Measurements from ENCODE around the gene APOL6. TPM values are rescaled to one million over a fixed set of nuclear protein-coding genes. Genes with fewer than 3 reads are reported as not detected.

APOL6 gene
- total and polyA plus RNA-seq, 8 donors: 3.9 to 21.5 (median 8.7) TPM

- Histone ChIP-seq H3K9me3 (no peaks in the 10 kb centered on the region), H3K27ac (no peak overlapping the region), H3K4me3 (no peak overlapping the region), H3K4me1 (no peaks in the 10 kb centered on the region), H3K36me3 (no peaks in the 10 kb centered on the region), H3K27me3 (no peaks in the 10 kb centered on the region)
- TF ChIP-seq EP300 (IDR thresholded peaks at IDR 0.05) (no peak), POLR2A (IDR thresholded peaks at IDR 0.05) (no peak), CTCF (IDR thresholded peaks at IDR 0.05) (no peak), POLR2AphosphoS5 (IDR thresholded peaks at IDR 0.05) (no peak)
- intact Hi-C loops (cut with DNase I; ENCODE audit: low total_unique reads): no loop called here
- no peak for DNase-seq
Measured at GRCh38 chr22:35684732-35685131, 36.5 kb downstream of the APOL6 start.

- Histone ChIP-seq H3K4me3 (no peak overlapping the region), H3K27ac (no peak overlapping the region), H3K36me3 (no peaks in the 10 kb centered on the region), H3K9me3 (no peaks in the 10 kb centered on the region), H3K4me1 (no peaks in the 10 kb centered on the region), H3K27me3 (no peaks in the 10 kb centered on the region)
- DNase-seq: no peak
- intact Hi-C loops (cut with DNase I; ENCODE audit: low total_unique reads): no loop called here
- TF ChIP-seq CTCF (IDR thresholded peaks at IDR 0.05) (no peak), POLR2AphosphoS5 (IDR thresholded peaks at IDR 0.05) (no peak), POLR2A (IDR thresholded peaks at IDR 0.05) (no peak), EP300 (IDR thresholded peaks at IDR 0.05) (no peak)
- WGBS, 5 donors: 80 to 90% (median 86%) methylated on average over 11 of the region's 11 CpGs
Measured at GRCh38 chr22:35685731-35686130, 37.5 kb downstream of the APOL6 start.

GRCh38 chr22:35686298-35686697, 38.1 kb downstream of the APOL6 start:
- H3K9me3 ChIP-seq: no peaks in the 10 kb centered on the region
- H3K4me1 ChIP-seq: no peaks in the 10 kb centered on the region
- intact Hi-C loops (cut with DNase I; ENCODE audit: low total_unique reads): no loop called here
- WGBS, 5 donors: 79 to 91% (median 85%) methylated on average over 4 of the region's 4 CpGs
- H3K27ac ChIP-seq: no peak overlapping the region
- no peaks in the 10 kb centered on the region for H3K36me3 ChIP-seq
- DNase-seq: no peak
- TF ChIP-seq POLR2A (IDR thresholded peaks at IDR 0.05) (no peak), CTCF (IDR thresholded peaks at IDR 0.05) (no peak), POLR2AphosphoS5 (IDR thresholded peaks at IDR 0.05) (no peak), EP300 (IDR thresholded peaks at IDR 0.05) (no peak)
- H3K27me3 ChIP-seq: no peaks in the 10 kb centered on the region
- no peak overlapping the region for H3K4me3 ChIP-seq

- Histone ChIP-seq H3K9me3 (no peaks in the 10 kb centered on the region), H3K27ac (no peak overlapping the region), H3K36me3 (no peaks in the 10 kb centered on the region), H3K27me3 (no peaks in the 10 kb centered on the region), H3K4me3 (no peak overlapping the region), H3K4me1 (no peaks in the 10 kb centered on the region)
- WGBS, 5 donors: 84 to 89% (median 86%) methylated on average over 6 of the region's 6 CpGs
- TF ChIP-seq CTCF (IDR thresholded peaks at IDR 0.05) (no peak), EP300 (IDR thresholded peaks at IDR 0.05) (no peak), POLR2A (IDR thresholded peaks at IDR 0.05) (no peak), POLR2AphosphoS5 (IDR thresholded peaks at IDR 0.05) (no peak)
- intact Hi-C loops (cut with DNase I; ENCODE audit: low total_unique reads): no loop called here
- DNase-seq: no peak
Measured at GRCh38 chr22:35687461-35687860, 39.2 kb downstream of the APOL6 start.
